ENCODE data around the gene ORM2.

DNA sequence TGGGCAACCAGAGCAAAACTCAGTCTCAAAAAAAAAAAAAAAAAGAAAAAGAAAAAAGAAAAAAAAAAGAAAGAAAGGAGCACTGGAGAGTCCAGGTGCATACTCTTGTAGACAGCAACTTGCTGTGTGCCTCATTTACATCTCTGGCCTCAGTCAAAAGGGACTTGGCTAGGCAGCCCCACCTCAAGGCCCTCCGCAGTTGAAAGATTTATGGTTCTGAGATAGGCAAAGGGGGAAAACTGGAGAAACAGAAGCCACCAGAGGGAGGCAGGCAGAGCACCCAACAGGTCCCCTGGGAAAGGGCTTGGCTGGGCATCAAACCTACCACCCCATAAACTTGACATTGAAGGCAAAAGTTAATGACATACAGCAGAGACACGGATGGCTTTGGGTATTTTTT is 6.1 kb downstream of the ORM2 start:
- TF ChIP-seq, protein P1, sequence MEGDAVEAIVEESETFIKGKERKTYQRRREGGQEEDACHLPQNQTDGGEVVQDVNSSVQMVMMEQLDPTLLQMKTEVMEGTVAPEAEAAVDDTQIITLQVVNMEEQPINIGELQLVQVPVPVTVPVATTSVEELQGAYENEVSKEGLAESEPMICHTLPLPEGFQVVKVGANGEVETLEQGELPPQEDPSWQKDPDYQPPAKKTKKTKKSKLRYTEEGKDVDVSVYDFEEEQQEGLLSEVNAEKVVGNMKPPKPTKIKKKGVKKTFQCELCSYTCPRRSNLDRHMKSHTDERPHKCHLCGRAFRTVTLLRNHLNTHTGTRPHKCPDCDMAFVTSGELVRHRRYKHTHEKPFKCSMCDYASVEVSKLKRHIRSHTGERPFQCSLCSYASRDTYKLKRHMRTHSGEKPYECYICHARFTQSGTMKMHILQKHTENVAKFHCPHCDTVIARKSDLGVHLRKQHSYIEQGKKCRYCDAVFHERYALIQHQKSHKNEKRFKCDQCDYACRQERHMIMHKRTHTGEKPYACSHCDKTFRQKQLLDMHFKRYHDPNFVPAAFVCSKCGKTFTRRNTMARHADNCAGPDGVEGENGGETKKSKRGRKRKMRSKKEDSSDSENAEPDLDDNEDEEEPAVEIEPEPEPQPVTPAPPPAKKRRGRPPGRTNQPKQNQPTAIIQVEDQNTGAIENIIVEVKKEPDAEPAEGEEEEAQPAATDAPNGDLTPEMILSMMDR (IDR thresholded peaks at IDR 0.05; ENCODE audit: low read depth, low read length, poor library complexity, severe bottlenecking) = no peak
- TF ChIP-seq EZH2phosphoT487 (IDR thresholded peaks at IDR 0.05; ENCODE audit: borderline replicate concordance, low read length) = no peak

Measured in DOHH2 (cell line).